Upper lobe of right lung (tissue), 1 donor: ENCODE measurements around the gene STAG1. TPM values are rescaled to one million over a fixed set of nuclear protein-coding genes. Genes with fewer than 3 reads are reported as not detected.
"Not testable (repeated sequence)": the region's sequence is repeated elsewhere in the genome, so short reads cannot be mapped to it uniquely, and the experiment has no call there.

Source experiments
- ATAC-seq: fragments of 200-7000 bp; cut with Tn5 transposase; one replicate; pipeline ENCODE4 v1.9.1; 2020; ENCODE audit warnings: mild to moderate bottlenecking, moderate library complexity
- DNase-seq: peaks from one replicate; pipeline ENCODE4 v3.0.0-alpha.2; 2020
- H3K27ac ChIP-seq: fragments of 200-600 bp; one replicate; pipeline ENCODE4 v1.8.0; 2022
- H3K27me3 ChIP-seq: fragments of 200-600 bp; one replicate; pipeline ENCODE4 v1.8.0; 2022; ENCODE audit warnings: mild to moderate bottlenecking
- H3K36me3 ChIP-seq: fragments of 200-600 bp; one replicate; pipeline ENCODE4 v1.8.0; 2022
- H3K4me1 ChIP-seq: fragments of 200-600 bp; one replicate; pipeline ENCODE4 v1.8.0; 2022
- H3K4me3 ChIP-seq: fragments of 200-600 bp; one replicate; pipeline ENCODE4 v1.8.0; 2022; ENCODE audit warnings: mild to moderate bottlenecking
- H3K9me3 ChIP-seq: fragments of 200-600 bp; one replicate; pipeline ENCODE4 v1.8.0; 2022
- intact Hi-C: fragments of 100-400 bp; cut with DNase I; formaldehyde crosslinking; loops from one replicate; pipeline ENCODE4 v1.11.0; 2022
- total RNA-seq: library from RNA; stranded (reverse); fragmentation: NEBNext Ultra II Directional; extraction: Animal tissue kit (Norgen Biotek cat#: 25700); gene quantifications from one replicate; pipeline ENCODE4 v1.2.1, GENCODE V29; 2021
- TF ChIP-seq, protein P1 (sequence below): fragments of 200-600 bp; IDR thresholded peaks from one replicate; pipeline ENCODE4 v1.8.0; 2022; ENCODE audit warnings: antibody characterized with exemption
- donor health status: DM: no; HTN: yes; CAD: no; lungs with severe emphysema.

STAG1 gene
- total RNA-seq, 1 donor from 2014 or later, result 40.8 TPM

DNA sequence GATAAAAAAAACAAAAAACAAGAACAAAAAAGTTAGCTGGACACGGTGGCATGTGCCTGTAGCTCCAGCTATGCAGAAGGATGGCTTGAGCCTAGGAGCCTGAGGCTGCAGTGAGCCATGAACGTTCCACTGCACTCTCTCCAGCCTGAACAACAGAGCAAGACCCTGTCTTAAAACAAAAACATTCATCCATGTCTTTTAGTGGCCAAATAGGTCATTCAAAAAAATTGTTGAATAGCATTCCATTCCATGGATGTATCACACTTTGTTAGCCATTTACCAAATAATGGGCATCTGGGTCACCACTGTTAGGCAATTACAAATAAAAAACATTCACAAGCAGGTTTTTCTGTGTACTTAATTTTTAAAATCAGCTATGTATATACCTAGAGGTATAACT is 139.7 kb downstream of the STAG1 start:
- Histone ChIP-seq H3K27ac (no peak overlapping the region), H3K4me3 (no peak overlapping the region), H3K9me3 (no peaks in the 10 kb centered on the region), H3K36me3 (no peaks in the 10 kb centered on the region), H3K27me3 (no peaks in the 10 kb centered on the region), H3K4me1 (no peaks in the 10 kb centered on the region)
- ATAC-seq (no peak), DNase-seq (no peak)
- TF ChIP-seq, protein P1, sequence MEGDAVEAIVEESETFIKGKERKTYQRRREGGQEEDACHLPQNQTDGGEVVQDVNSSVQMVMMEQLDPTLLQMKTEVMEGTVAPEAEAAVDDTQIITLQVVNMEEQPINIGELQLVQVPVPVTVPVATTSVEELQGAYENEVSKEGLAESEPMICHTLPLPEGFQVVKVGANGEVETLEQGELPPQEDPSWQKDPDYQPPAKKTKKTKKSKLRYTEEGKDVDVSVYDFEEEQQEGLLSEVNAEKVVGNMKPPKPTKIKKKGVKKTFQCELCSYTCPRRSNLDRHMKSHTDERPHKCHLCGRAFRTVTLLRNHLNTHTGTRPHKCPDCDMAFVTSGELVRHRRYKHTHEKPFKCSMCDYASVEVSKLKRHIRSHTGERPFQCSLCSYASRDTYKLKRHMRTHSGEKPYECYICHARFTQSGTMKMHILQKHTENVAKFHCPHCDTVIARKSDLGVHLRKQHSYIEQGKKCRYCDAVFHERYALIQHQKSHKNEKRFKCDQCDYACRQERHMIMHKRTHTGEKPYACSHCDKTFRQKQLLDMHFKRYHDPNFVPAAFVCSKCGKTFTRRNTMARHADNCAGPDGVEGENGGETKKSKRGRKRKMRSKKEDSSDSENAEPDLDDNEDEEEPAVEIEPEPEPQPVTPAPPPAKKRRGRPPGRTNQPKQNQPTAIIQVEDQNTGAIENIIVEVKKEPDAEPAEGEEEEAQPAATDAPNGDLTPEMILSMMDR, result no peak
- intact Hi-C loops, result no loop called here

DNA sequence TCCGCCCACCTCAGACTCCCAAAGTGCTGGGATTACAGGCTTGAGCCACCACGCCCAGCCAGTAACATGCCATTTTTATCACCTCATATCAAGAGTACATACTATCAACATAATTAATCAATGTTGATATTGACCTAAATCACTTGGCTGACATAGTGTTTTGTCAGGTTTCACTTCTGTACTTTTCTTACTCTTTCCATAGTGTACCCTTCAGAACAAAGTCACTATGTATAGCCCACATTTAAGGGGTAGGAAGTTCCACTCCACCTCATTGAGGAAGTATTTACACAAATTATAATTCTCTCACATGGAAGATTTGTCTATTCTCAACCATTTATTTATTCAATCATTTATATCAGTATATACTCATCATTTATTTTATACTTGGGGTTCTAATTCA is 145.2 kb downstream of the STAG1 start:
- Histone ChIP-seq H3K9me3 (no peaks in the 10 kb centered on the region), H3K4me3 (no peak overlapping the region), H3K4me1 (no peaks in the 10 kb centered on the region), H3K27ac (no peak overlapping the region), H3K27me3 (no peaks in the 10 kb centered on the region), H3K36me3 (peaks cover 23% of the 10 kb centered on the region)
- ATAC-seq (no peak), DNase-seq (no peak)
- TF ChIP-seq, protein P1, result no peak
- intact Hi-C loops, result no loop called here

DNA sequence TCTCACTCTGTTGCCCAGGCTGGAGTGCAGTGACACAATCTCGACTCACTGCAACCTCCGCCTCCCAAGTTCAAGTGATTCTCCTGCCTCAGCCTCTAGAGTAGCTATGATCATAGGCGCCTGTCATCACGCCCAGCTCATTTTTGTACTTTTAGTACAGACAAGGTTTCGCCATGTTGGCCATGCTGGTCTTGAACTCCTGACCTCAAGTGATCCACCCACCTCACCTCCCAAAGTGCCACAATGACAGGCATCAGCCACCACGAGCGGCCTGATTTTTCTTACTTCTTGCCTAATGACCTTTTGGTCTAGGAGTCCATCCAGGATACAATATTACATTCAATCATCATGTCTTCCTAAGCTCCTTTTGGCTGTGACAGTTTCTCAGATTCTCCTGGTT is 146.0 kb downstream of the STAG1 start:
- H3K27me3 ChIP-seq, DNase-seq, H3K27ac ChIP-seq, H3K9me3 ChIP-seq, H3K4me3 ChIP-seq, intact Hi-C loops, ATAC-seq, H3K4me1 ChIP-seq: not testable (repeated sequence)
- peaks cover 31% of the 10 kb centered on the region for H3K36me3 ChIP-seq

DNA sequence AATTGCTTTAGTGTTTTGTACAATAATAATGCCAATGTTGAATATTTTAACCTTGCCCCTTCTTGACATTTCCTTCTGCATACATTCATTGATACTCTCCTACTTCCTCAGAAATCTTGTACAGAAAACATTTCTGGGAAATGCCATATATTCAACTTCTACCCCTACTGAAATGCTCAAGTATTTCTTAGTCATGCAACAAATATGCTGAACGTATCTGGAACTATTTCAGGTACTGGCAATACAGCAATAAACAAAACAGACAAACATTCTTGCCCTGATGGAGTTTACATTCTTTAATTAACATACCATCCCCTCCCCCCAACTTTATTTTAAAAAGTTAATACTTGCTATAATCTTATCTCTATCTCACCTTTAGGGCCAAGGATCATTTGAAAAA is 147.2 kb downstream of the STAG1 start:
- ATAC-seq (no peak), DNase-seq (no peak)
- intact Hi-C loops, result no loop called here
- no peaks in the 10 kb centered on the region for H3K27me3 ChIP-seq
- H3K4me3 ChIP-seq, result no peak overlapping the region
- TF ChIP-seq, protein P1, result no peak
- H3K27ac ChIP-seq, result no peak overlapping the region
- H3K4me1 ChIP-seq, result no peaks in the 10 kb centered on the region
- H3K36me3 ChIP-seq, result peaks cover 42% of the 10 kb centered on the region
- no peaks in the 10 kb centered on the region for H3K9me3 ChIP-seq

DNA sequence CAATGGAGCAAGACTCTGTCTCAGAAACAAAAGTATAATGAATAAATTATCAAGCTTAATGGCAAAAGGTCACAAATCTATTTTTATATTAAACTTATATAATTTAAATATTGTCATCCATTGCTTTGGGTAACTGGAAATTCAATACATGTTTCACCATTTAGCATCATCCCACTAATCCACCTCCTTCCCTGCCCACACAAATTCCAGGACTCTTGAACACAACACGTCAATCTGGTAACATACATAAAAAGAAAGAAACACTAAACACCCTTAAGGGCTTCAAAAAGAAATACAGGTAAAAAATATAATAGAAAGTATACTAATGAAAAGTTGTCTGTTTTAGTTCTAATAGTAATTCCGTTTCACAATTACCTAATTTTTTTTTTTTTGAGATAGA is 149.4 kb downstream of the STAG1 start:
- TF ChIP-seq, protein P1, result no peak
- Histone ChIP-seq H3K4me1 (no peaks in the 10 kb centered on the region), H3K4me3 (no peak overlapping the region), H3K27ac (no peak overlapping the region), H3K9me3 (no peaks in the 10 kb centered on the region), H3K27me3 (no peaks in the 10 kb centered on the region), H3K36me3 (peaks cover 42% of the 10 kb centered on the region)
- DNase-seq, result no peak
- ATAC-seq, result no peak
- intact Hi-C loops, result no loop called here

DNA sequence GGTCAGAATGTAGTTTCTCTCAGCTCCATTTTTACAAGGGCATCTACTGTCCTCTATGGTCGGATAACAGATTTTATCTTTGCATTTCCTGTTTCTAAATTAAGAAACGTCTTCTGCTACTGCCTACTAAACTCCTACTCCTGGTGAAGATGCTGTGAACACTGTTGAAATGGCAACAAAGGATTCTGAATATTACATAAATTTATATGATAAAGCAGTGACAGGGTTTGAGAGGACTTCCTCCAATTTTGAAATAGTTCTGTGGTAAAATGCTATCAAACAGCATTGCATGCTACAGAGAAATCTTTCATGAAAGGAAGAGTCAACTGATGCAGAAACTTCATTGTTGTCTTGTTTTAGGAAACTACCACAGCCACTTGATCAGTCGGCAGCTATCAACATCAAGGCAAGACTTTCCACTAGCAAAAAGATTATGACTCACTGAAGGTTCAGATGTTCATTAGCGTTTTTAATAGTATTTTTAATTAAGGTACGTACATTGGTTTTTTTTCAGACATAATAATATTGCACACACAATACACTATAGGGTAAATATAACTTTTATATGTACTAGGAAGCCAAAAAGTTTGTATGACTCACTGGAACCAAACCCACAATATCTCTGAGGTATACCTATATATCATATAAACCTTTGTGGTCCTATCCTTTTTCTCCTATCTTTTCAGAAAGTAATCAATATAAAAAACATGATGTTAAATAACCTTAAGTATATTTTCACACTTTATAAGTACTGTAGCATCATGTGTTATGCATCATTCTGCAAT is 156.1 kb downstream of the STAG1 start:
- Histone ChIP-seq H3K36me3 (peaks cover 10% of the 10 kb centered on the region), H3K9me3 (no peaks in the 10 kb centered on the region), H3K27me3 (no peaks in the 10 kb centered on the region), H3K4me1 (no peaks in the 10 kb centered on the region), H3K27ac (no peak overlapping the region), H3K4me3 (no peak overlapping the region)
- TF ChIP-seq, protein P1, result no peak
- DNase-seq (no peak), ATAC-seq (no peak)
- intact Hi-C loops, result no loop called here
